SK-N-MC (cell line): Measurements from ENCODE around the gene TMEM247.

Source experiments
- EZH2 ChIP-seq: fragments of 200-600 bp; sonication (generic); IDR thresholded peaks from one replicate; pipeline ENCODE4 v1.6.1; 2017; ENCODE audit warnings: antibody characterized with exemption
- FOXP2 ChIP-seq: optimal IDR thresholded peaks from 2 replicates; pipeline ENCODE3; 2011; ENCODE audit warnings: mild to moderate bottlenecking, moderate library complexity; ENCODE audit not compliant: insufficient read depth; ENCODE audit errors: extremely low read length, control extremely low read depth
- POLR2AphosphoS5 ChIP-seq: IDR thresholded peaks from 2 replicates; pipeline ENCODE4 v1.6.1; 2012; ENCODE audit warnings: mild to moderate bottlenecking, low read depth, low read length, borderline replicate concordance

DNA sequence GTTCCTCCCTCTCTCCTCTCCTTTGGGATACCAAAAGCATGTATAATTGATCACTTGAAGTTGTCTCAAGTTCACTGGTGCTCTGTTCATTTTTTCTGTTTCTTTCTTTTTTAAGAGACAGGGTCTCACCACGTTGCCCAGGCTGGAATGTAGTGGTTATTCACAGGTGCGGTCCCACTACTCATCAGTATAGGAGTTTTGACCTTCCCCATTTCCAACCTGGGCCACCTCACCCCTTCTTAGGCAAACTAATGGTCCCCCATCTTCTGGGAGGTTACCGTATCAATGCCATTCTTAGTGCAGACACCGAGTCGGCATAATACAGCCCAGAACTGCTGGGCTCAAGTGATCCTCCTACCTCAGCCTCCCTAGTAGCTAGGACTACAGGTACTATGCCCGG lies 31.3 kb upstream of the TMEM247 start:
- no peak for TF ChIP-seq EZH2
- TF ChIP-seq POLR2AphosphoS5 = no peak
- no peak for TF ChIP-seq FOXP2
